ENCODE results near the gene PPFIA1.

PPFIA1 gene

GRCh38 chr11:70428701-70429427 lies 158.4 kb downstream of the PPFIA1 start:
- TF ChIP-seq, protein P1, sequence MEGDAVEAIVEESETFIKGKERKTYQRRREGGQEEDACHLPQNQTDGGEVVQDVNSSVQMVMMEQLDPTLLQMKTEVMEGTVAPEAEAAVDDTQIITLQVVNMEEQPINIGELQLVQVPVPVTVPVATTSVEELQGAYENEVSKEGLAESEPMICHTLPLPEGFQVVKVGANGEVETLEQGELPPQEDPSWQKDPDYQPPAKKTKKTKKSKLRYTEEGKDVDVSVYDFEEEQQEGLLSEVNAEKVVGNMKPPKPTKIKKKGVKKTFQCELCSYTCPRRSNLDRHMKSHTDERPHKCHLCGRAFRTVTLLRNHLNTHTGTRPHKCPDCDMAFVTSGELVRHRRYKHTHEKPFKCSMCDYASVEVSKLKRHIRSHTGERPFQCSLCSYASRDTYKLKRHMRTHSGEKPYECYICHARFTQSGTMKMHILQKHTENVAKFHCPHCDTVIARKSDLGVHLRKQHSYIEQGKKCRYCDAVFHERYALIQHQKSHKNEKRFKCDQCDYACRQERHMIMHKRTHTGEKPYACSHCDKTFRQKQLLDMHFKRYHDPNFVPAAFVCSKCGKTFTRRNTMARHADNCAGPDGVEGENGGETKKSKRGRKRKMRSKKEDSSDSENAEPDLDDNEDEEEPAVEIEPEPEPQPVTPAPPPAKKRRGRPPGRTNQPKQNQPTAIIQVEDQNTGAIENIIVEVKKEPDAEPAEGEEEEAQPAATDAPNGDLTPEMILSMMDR (conservative IDR thresholded peaks at IDR 0.05; ENCODE audit: control insufficient read depth, insufficient read depth, low read depth, low read length), result no peak
- no peak overlapping the region for H3K4me3 ChIP-seq (ENCODE audit: control insufficient read depth, low read depth, low read length)
- DNase-seq (ENCODE audit: low read depth), result no peak

GRCh38 chr11:70429428-70429705 lies 158.9 kb downstream of the PPFIA1 start:
- H3K4me3 ChIP-seq (ENCODE audit: control insufficient read depth, low read depth, low read length), result no peak overlapping the region

GRCh38 chr11:70429724-70430521 lies 159.4 kb downstream of the PPFIA1 start:
- TF ChIP-seq, protein P1 (conservative IDR thresholded peaks at IDR 0.05; ENCODE audit: control insufficient read depth, insufficient read depth, low read depth, low read length), result no peak
- no peak overlapping the region for H3K4me3 ChIP-seq (ENCODE audit: control insufficient read depth, low read depth, low read length)
- no peak for DNase-seq (ENCODE audit: low read depth)

More at GRCh38 chr11:70429428-70429705, 158.9 kb downstream of the PPFIA1 start:
- DNase-seq (ENCODE audit: low read depth), result no peak
- TF ChIP-seq, protein P1 (conservative IDR thresholded peaks at IDR 0.05; ENCODE audit: control insufficient read depth, insufficient read depth, low read depth, low read length), result no peak

DNA sequence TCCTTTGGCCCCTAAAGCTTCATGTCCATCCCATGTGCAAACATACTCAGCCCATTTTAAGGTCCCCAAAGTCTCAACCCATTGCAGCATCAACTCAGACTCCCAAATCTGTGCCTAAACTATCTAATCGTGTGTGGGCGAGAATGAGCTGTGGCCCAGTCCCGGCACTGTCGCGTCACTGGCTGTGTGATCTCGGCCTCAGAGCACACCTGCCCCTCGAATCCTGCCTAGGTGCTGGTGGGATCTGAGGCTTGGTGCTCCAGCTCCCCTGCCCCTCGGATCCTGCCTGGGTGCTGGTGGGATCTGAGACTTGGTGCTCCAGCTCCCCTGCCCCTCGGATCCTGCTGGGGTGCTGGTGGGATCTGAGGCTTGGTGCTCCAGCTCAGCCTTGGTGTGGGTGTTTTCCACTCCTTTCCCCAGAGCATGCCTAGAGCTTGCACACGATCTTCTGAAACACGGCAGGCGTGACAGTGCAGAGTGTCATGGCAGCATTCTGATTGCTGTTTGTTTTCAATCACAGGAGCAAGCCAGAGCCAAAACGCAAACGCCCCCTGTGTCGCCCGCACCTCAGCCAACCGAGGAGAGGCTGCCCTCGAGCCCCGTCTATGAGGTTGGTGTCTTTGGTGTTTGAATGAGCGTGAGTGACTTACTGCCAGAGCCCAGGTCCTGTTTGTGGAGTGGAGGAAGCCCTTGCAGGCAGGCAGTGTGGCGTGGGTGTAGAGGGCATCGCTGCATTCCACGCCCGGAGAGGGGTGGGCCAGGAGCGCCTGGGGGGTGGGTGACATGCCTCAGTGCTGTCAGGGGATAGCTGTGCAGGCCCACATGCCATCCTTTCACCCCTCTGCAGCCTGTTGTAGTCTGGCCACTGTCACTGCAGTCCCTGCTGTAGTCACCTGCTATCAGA lies 160.4 kb downstream of the PPFIA1 start:
- DNase-seq (ENCODE audit: low read depth), result no peak
- no peak overlapping the region for H3K4me3 ChIP-seq (ENCODE audit: control insufficient read depth, low read depth, low read length)
- TF ChIP-seq, protein P1 (conservative IDR thresholded peaks at IDR 0.05; ENCODE audit: control insufficient read depth, insufficient read depth, low read depth, low read length), result no peak

DNA sequence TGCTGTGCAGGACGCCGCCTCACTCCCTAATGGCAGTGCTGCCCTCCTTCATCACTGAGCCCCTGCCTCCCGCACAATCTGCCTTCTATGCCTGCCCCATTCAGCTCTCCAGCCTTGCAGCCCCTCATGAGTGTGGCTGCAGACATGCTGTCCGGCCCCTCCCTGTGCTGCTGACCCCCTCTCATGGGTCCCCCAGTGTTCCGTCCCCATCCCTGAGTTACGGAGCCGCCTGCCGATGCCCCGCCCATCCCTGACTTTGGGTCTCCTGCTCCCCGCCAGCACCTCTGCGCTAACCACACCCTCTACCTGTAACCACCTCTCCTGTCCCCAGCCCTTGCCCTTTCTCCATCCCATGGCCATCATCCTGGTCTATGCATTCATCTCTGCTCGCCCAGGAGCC lies 161.1 kb downstream of the PPFIA1 start:
- TF ChIP-seq, protein P1 (conservative IDR thresholded peaks at IDR 0.05; ENCODE audit: control insufficient read depth, insufficient read depth, low read depth, low read length), result no peak
- no peak for DNase-seq (ENCODE audit: low read depth)
- no peak overlapping the region for H3K4me3 ChIP-seq (ENCODE audit: control insufficient read depth, low read depth, low read length)

GRCh38 chr11:70432065-70432464 lies 161.6 kb downstream of the PPFIA1 start:
- TF ChIP-seq, protein P1 (conservative IDR thresholded peaks at IDR 0.05; ENCODE audit: control insufficient read depth, insufficient read depth, low read depth, low read length), result no peak
- no peak for DNase-seq (ENCODE audit: low read depth)
- no peak overlapping the region for H3K4me3 ChIP-seq (ENCODE audit: control insufficient read depth, low read depth, low read length)
